NCI-H226 (cell line): Measurements from ENCODE around the gene KRTAP5-7.
"Not testable (repeated sequence)": the region's sequence is repeated elsewhere in the genome, so short reads cannot be mapped to it uniquely, and the experiment has no call there.

Experiments used
- DNase-seq: peaks from one replicate; pipeline ENCODE4 v3.0.0-alpha.2; 2015

The KRTAP5-7 gene

GRCh38 chr11:71535825-71536224, 8.8 kb downstream of the KRTAP5-7 start:
- no peak for DNase-seq

GRCh38 chr11:71537537-71537936, 10.5 kb downstream of the KRTAP5-7 start:
- no peak for DNase-seq

DNA sequence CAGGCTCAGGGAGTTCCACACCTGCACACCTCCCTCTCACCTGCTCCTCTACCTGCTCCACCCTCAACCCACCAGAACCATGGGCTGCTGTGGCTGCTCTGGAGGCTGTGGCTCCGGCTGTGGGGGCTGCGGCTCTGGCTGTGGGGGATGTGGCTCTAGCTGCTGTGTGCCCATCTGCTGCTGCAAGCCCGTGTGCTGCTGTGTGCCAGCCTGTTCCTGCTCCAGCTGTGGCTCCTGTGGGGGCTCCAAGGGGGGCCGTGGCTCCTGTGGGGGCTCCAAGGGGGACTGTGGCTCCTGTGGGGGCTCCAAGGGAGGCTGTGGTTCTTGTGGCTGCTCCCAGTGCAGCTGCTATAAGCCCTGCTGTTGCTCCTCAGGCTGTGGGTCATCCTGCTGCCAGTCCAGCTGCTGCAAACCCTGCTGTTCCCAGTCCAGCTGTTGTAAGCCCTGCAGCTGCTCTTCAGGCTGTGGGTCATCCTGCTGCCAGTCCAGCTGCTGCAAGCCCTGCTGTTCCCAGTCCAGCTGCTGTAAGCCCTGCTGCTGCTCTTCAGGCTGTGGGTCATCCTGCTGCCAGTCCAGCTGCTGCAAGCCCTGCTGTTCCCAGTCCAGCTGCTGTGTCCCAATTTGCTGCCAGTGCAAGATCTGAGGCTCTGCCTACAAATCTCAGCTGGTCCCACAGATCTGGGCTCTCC, 11.1 kb downstream of the KRTAP5-7 start, which contains the start of gene KRTAP5-8:
Gene KRTAP5-8 (plus strand): TSS at position 49 of the 689 bp plus-strand sequence. CDS start 31 bp downstream, at position 80.
- not testable (repeated sequence) for DNase-seq

- no peak for DNase-seq
These were observed 11.6 kb downstream of the KRTAP5-7 start for GRCh38 chr11:71538666-71538990.

- no peak for DNase-seq
These were observed 11.9 kb downstream of the KRTAP5-7 start for GRCh38 chr11:71539017-71539416.

- not testable (repeated sequence) for DNase-seq
These were observed 12.9 kb downstream of the KRTAP5-7 start for GRCh38 chr11:71539971-71540370.

DNA sequence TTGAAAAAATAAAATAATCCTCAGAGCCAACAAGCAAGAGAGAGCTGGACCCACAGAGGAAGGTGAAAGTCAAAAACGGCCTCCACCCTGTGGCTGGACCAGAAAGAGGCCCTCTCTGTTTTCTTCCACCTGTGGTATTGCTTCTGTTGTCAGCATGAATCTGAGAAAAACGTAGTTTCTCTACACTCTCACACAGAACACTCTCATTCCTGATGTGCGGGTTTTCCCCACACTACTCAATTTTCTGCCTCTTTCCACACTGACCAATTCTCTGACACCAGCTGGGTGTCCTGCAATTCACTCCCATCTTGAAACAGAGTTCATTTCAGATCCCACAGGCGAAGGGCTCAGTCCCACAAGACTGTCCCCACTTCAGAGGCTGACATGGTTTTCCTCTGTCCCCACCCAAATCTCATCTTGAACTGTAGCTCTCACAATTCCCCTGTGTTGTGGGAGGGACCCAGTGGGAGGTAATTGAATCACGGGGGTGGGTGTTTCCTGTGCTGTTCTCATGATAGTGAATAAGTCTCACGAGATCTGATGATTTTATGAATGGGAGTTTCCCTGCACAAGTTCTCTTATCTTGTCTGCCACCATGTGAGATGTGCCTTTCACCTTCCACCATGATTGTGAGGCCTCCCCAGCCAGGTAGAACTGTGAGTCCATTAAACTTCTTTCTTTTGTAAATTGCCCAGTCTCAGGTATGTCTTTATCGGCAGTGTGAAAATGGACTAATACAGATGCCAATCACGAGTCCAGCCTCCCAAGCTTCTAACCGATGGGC, 13.6 kb downstream of the KRTAP5-7 start:
- not testable (repeated sequence) for DNase-seq

GRCh38 chr11:71542382-71542781, 15.3 kb downstream of the KRTAP5-7 start:
- DNase-seq = no peak

- no peak for DNase-seq
These were observed 16.1 kb downstream of the KRTAP5-7 start for GRCh38 chr11:71542879-71543777.

GRCh38 chr11:71543866-71544265, 16.8 kb downstream of the KRTAP5-7 start:
- no peak for DNase-seq

GRCh38 chr11:71544525-71545214, 17.6 kb downstream of the KRTAP5-7 start:
- DNase-seq = no peak

GRCh38 chr11:71545405-71545966, 18.4 kb downstream of the KRTAP5-7 start:
- DNase-seq = no peak

DNA sequence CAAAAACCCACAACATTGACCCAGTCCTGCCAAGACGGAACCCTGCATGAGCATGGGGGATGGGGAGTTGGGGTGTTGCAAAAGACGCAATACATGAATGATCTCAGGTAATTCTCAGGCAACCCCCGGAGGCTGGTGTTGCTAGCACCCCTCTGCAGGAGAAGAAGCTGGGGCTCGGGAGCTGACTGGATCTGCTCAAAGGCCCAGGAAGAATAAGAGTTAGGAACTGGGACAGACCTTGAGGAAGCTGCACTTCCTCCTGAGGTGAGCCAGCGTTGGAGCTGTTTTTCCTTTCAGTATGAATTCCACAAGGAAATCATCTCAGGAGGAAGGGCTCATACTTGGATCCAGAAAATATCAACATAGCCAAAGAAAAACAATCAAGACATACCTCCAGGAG, 21.1 kb downstream of the KRTAP5-7 start, which contains the start of gene KRTAP5-9:
Gene KRTAP5-9 (plus strand): TSS at position 301 of the 400 bp plus-strand sequence. CDS start 238 bp downstream, outside the sequence.
- no peak for DNase-seq

- no peak for DNase-seq
These were observed 21.7 kb downstream of the KRTAP5-7 start for GRCh38 chr11:71548716-71549151.

- DNase-seq = no peak
These were observed 24.6 kb downstream of the KRTAP5-7 start for GRCh38 chr11:71551711-71552110.

GRCh38 chr11:71554996-71555395, 27.9 kb downstream of the KRTAP5-7 start:
- no peak for DNase-seq

GRCh38 chr11:71555508-71555907, 28.4 kb downstream of the KRTAP5-7 start:
- no peak for DNase-seq

DNA sequence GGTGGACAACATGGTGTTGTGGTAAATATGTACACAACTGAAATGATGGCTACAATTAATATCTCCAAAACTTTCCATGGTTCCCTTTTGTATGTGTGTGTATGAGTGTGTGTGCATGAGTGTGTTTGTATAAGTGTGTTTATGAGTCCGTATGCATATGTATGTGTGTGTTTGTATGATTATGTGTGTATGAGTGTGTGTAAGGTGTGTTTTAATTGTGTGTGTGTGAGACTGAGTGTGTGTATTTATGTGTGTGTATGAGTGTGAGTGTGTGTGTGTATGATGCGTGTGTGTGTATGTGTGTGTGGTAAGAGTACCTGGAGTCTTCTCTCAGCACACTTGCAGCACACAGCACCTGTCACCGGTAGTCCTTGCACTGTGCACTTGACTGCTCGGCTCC, 29.0 kb downstream of the KRTAP5-7 start:
- no peak for DNase-seq

- no peak for DNase-seq
These were observed 30.2 kb downstream of the KRTAP5-7 start for GRCh38 chr11:71557257-71557656.

- no peak for DNase-seq
These were observed 31.9 kb downstream of the KRTAP5-7 start for GRCh38 chr11:71558996-71559395.

- DNase-seq = no peak
These were observed 35.1 kb downstream of the KRTAP5-7 start for GRCh38 chr11:71562120-71562519.

GRCh38 chr11:71563406-71563805, 36.3 kb downstream of the KRTAP5-7 start:
- no peak for DNase-seq
